ACHN (cell line): ENCODE results near the gene ADCY2.
"Not testable (repeated sequence)": the region's sequence is repeated elsewhere in the genome, so short reads cannot be mapped to it uniquely, and the experiment has no call there.

ENCODE experiments used
- DNase-seq: peaks from one replicate; pipeline ENCODE4 v3.0.0-alpha.2; 2015
- in situ Hi-C: cut with HindIII; loops from 2 replicates; pipeline ENCODE4 v1.10.0; 2017; ENCODE audit warnings: low sequenced_read_pairs, low pct_ligation_motif_present, low pct_unique_long_range_greater_than_20kb

Gene ADCY2

GRCh38 chr5:7423231-7423630, 27.3 kb downstream of the ADCY2 start:
- DNase-seq, in situ Hi-C loops: not testable (repeated sequence)

GRCh38 chr5:7425830-7426229, 29.9 kb downstream of the ADCY2 start:
- no peak for DNase-seq
- in situ Hi-C loops: no loop called here

GRCh38 chr5:7426284-7426683, 30.3 kb downstream of the ADCY2 start:
- in situ Hi-C loops: no loop called here

GRCh38 chr5:7434914-7435313, 39.0 kb downstream of the ADCY2 start:
- in situ Hi-C loops: no loop called here
- DNase-seq: no peak

More at GRCh38 chr5:7426284-7426683, 30.3 kb downstream of the ADCY2 start:
- DNase-seq: no peak

GRCh38 chr5:7435503-7435902, 39.6 kb downstream of the ADCY2 start:
- in situ Hi-C loops: no loop called here

GRCh38 chr5:7436521-7436920, 40.6 kb downstream of the ADCY2 start:
- in situ Hi-C loops: no loop called here
- no peak for DNase-seq

More at GRCh38 chr5:7435503-7435902, 39.6 kb downstream of the ADCY2 start:
- DNase-seq: no peak

- in situ Hi-C loops: no loop called here
- DNase-seq: no peak
Measured at GRCh38 chr5:7437836-7438235, 41.9 kb downstream of the ADCY2 start.

GRCh38 chr5:7445068-7445467, 49.1 kb downstream of the ADCY2 start:
- DNase-seq: no peak
- in situ Hi-C loops: no loop called here

- no peak for DNase-seq
- in situ Hi-C loops: no loop called here
Measured at GRCh38 chr5:7445831-7446230, 49.9 kb downstream of the ADCY2 start.

GRCh38 chr5:7446913-7447312, 51.0 kb downstream of the ADCY2 start:
- no peak for DNase-seq
- in situ Hi-C loops: no loop called here

- DNase-seq: no peak
- in situ Hi-C loops: no loop called here
Measured at GRCh38 chr5:7453947-7454346, 58.0 kb downstream of the ADCY2 start.

GRCh38 chr5:7456206-7456605, 60.3 kb downstream of the ADCY2 start:
- no peak for DNase-seq
- in situ Hi-C loops: no loop called here

GRCh38 chr5:7461371-7461770, 65.4 kb downstream of the ADCY2 start:
- no peak for DNase-seq
- in situ Hi-C loops: no loop called here

- in situ Hi-C loops: no loop called here
Measured at GRCh38 chr5:7462758-7463157, 66.8 kb downstream of the ADCY2 start.

GRCh38 chr5:7464182-7464581, 68.2 kb downstream of the ADCY2 start:
- DNase-seq: no peak
- in situ Hi-C loops: no loop called here

More at GRCh38 chr5:7462758-7463157, 66.8 kb downstream of the ADCY2 start:
- DNase-seq: no peak

- in situ Hi-C loops: no loop called here
- DNase-seq: no peak
Measured at GRCh38 chr5:7467179-7467578, 71.2 kb downstream of the ADCY2 start.

- in situ Hi-C loops: no loop called here
- DNase-seq: no peak
Measured at GRCh38 chr5:7468742-7469141, 72.8 kb downstream of the ADCY2 start.

GRCh38 chr5:7471710-7472109, 75.8 kb downstream of the ADCY2 start:
- DNase-seq: no peak
- in situ Hi-C loops: no loop called here

GRCh38 chr5:7473115-7473514, 77.2 kb downstream of the ADCY2 start:
- in situ Hi-C loops: no loop called here
- DNase-seq: no peak

GRCh38 chr5:7473668-7474215, 77.8 kb downstream of the ADCY2 start:
- DNase-seq: no peak
- in situ Hi-C loops: no loop called here
